ENCODE data around the gene RAB31.

The RAB31 gene

DNA sequence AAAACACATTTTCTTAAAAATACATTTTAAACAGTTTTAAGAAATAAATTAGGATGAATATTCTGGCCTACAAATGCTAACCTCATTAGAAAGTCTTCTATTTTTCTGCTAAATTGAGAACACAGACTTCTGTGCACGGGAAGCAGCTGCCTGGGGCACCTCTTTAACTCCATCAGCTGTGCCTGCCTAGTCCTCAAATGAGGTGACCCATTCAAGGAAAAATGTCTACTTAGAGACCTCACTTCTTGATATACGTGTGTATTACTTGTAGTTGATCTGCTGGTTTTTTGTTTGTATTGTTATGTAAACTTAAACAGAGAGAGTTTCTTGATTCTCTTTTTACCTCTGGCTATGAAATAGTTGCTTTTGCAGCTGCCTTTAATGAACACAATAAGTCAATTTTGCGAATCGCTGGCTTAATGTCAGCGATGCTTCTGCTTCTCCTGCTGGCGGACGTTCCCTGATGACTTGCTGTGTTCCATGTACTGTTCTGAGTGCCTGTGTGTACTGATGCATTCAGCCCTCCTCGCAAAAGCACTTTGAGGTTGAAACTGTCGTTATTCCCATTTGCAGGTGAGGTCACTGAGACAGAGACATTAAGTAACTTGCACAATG is 88.9 kb downstream of the RAB31 start:
- no peak for DNase-seq

DNA sequence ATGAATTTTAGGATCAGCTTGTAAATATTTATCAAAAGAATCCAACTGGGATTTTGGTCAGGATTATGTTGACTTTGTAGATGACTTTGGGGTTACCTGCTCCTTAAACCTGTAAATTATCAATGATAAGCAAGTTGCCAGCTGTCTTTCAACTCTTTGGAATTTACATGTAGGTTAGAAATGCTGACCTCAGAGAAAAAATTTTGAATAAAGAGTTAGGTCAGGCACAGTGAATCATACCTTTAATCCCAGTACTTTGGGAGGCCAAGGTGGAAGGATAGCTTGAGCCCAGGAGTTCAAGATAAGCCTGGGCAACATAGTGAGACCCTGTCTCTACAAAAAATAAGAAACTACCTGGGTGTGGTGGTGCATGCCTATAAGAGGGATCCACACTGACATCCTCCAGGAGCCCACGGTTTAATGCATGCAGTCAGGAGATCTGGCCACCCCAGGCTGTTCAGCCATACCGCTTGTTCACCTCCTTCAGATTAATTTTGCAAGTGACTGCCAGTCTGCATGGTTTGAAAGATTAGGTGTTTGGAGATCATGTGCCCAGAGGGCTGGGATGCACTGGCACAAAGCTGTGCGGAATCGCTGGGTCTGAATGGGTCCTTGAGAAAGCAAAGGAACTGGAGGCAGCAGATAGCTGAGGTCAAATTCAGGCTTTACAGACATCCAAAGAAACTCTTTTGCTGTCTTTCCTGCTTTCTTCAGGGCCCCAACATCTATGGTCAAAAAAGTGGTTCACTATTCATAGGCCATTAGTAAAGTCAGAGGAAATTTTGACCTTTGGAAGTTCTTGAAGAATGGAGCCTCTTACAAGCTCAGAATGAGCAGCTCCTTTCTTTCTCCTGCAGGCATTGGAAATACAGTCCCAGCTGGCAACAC is 94.3 kb downstream of the RAB31 start:
- no peak for DNase-seq

DNA sequence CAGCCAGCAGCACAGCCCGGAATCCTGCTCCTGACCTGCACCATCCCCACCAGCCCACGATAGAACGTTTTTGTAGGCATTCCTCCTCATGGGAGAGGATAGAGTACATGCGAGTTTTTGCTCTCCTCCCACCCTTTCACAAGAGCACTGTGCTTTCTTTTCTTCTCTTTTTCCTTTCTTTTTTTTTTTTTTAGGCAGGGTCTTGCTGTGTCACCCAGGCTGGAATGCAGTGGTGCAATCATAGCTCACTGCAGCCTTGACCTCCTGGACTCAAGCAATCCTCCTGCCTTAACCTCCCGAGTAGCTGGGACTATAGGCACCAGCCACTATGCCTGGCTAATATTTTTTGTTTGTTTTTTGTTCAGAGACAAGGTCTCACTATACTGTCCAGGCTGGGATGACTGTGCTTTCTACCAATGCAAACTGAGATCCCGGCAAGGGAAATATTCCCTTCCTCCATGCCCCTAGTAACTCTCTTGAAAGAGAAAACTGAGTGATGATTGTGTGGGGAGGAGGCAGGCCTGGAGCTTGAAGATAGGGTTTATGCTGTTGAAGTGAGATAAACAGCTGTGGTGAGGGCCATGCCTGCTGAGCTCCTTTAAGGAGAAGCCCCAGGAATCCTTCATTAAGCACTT is 95.1 kb downstream of the RAB31 start:
- no peak for DNase-seq

DNA sequence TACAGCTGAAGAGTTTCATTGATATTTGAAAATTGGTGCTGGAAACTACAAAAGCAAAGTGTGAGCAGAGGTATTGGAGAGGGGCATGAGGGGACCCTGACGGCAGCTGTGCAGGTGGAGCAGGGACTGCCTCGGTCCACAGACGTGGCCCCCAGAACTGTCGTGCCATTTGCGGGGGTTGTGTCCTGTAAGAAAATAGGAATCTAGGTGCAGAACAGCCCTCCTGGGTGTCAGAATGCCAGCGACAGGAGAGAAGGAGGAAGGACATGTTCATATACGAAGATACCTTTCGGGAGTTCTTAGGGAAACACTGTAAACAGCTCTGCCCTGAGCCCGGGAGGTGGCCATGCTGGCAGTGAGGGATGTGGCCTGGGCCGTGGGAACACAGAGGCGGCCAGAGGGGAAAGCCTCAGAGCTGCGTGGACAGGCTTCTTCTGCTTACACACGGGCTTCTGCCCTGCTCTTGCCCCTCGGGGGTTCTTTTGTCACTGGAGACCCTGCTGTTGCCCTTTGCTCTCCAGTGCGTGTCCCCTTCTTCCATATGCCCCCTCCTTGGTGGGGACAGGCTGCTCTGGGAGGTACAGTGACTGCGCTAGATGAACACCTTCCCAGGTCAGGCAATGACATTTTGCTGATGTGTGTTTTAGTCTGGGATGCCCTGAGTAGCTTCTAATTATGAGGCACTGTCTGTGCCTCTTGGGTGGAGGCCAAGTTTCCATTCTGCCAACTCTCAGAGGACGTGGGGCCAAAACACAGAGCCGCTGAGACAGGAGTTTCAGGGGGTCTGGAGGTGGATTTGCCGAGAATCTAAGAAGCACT is 95.8 kb downstream of the RAB31 start:
- no peak for DNase-seq

DNA sequence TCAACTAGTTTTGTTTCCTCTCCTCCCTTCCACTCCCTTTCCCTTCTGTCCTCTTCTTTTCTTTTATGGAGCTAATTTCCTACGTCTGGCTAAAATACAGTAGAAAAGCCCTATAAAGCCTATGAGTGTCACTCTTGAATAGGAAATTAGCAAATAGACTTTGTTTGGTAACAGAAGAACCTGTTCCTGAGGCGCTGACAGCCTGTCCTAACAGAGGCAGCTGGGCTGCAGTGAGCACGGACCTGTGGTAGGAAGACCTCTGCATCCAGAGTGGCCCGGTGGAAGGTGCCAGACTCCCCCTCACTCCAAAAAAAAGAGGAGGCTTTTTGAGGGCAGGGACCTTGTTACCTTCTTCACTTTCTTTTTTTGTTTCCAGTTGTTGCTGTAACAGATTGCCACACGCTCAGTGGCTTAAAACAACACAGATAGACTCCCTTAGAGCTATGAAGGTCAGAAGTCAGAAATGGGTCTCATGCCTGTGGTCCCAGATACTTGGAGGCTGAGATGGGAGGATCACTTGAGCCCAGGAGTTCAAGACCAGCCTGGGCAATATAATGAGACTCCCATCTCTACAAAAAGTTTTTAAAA is 96.5 kb downstream of the RAB31 start:
- DNase-seq: no peak

DNA sequence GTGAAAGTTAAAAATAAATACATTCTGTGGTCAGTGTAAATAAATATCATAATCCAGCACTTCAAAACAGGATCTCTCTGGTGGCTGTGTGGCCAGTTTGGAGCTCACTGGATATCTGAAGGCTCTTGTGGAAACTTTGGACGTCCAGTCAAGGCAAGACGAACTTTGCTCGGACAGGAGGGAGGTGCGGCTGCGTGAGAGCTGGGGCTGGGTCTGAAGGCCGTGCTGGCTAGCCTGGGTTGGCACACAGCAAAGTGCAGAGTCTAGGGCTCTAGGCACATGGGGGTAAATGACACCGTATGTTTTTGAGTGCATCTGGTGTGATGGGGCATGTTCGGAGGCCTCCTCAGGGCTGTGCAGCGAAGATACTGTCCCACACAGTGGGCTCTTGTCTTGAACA is 98.8 kb downstream of the RAB31 start:
- no peak for DNase-seq

DNA sequence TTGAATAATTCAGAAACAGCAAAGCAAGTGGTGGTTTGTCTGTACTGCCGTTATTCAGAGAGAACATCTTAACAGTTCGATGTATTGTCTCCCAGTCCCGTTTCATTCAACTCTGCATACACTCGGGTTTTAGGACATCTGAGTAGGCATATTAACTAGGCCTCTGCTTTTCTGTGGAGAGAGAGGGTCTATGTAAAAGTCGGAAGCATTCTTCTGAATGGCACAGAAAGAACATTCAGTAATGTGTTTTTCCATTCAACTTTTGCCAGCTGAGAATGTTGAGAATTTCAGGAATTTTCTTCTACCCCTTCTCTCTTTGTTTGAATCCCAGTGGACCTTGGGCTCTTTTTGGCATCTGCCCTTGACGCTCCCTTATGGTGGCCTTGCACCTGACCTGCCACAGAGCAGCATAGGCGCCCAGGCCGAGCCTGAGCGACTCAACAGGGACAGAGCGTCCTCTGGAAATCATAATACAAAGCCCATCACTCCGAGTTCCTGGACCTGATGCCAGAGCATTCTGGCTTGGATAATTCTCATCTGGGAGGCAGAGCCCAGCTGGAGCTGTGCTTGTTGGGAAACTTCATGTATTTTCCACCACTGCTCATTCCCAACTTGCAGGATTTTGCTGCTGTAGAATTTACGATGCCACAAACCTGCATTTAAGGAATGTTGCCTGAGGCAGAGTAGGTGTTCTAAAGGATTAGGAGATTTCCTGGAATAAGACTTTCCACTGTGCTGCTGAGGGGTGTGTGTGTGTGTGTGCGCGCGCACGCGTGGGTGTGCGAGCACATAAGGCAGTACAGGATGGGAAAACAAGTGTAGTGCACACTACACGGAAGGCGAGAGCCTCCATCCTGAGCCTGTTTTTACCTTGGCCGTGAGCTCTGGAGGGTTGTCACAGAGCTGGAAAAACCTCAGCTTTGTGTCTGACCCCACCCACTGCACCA is 100.5 kb downstream of the RAB31 start:
- no peak for DNase-seq

DNA sequence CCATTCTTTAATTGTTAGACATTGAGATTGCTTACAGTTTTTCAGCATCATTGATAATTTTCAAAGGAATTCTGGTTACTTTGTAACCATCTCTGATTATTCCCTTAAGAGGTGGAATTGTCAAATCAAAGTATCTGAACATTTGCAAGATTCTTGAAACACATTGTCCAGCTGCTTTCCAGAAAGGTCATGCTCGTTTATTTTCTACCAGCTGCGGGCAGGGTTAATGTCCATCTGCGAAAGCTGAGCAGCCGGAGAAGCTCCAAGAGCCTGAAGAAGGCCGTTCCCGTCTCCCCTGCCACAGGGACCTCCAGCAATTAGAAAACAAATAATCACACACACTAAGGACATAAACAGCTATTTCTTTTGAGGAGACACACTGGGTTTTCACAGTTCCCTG is 101.6 kb downstream of the RAB31 start:
- no peak for DNase-seq

DNA sequence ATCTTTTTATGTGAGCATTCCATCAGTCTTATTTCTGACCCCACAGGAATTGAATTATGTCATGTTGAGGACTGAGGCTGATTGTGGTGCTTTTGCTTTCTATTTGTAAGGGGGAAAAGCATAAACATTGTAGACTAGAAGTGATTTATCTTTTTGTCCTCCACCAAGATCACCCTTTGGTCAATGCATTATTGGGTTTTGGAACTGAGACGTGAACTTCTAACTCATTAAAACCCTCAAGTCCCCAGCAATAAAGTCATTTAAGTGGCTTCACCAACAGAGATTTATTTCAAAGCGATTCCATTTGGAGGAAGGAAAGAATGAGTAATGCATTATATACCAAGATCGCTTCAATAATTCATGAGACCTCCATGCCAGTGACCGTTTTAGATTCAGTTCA is 102.2 kb downstream of the RAB31 start:
- no peak for DNase-seq

DNA sequence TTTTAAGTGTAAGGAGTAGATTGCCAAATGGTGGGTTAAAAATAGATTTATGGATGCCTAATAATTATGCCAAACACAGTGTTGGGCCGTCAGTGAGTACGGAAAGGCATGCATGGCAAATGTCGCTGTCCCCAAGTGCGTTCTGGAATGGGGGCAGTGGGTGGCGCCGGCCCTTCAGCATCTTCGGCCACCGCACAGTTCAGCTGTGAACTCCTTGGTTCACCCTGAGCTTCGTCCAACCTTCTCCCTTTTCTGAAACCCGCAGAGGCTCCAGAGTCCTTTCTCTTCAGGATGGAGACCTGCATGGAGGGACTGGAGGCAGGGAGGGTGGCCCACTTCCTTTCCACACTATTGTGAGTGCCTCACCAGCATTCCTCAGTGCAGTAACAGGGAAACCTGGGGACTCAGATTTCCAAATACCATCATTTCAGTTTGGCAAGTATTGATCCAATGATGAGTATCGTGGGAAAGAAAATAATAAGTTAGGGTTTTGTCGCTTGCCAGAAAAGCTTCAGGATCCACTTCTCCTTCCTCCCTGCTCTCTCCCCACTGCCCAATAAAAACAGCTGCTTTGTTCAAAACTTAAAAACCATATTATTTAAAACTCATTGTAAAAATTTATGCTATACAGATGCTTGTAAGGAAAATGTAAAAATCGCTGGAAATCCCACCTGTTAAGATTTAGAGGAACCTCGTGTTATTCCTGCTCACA is 103.0 kb downstream of the RAB31 start:
- no peak for DNase-seq

DNA sequence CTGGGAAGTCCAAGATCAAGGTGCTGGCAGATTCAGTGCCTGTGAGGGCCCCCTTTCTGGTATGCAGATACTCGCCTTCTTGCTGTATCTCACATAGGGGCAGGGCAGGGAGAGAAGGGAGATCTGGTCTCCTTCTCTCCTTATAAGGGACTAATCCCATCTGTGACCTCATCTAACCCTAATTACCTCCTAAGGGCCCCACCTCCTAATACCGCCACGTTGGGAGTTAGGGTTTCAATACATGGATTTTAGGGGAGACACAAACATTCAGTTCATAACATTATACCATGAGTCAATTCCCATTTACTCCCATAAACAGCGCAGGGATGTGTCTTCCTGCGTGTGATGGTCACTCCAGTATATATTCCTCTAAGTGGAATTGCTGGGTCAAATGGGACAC is 103.9 kb downstream of the RAB31 start:
- DNase-seq: no peak

DNA sequence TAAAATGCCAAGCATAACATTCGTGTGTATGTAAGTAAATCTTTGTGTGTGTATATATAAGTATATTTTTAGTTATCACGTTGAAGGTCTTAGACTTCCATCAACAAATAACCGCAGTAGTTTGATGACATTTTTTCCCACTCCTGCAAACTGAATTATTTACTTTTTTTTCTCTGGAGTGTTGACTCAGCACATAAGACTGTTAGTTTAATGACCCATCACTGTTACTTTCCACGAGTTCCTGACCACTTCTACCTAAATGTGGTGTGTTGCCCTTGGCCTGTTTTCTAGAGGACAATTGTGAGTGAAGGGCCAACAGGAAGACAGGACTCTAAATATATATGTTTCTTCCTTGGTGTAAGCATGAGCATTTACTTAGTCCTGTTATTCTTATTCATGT is 106.3 kb downstream of the RAB31 start:
- DNase-seq: no peak

DNA sequence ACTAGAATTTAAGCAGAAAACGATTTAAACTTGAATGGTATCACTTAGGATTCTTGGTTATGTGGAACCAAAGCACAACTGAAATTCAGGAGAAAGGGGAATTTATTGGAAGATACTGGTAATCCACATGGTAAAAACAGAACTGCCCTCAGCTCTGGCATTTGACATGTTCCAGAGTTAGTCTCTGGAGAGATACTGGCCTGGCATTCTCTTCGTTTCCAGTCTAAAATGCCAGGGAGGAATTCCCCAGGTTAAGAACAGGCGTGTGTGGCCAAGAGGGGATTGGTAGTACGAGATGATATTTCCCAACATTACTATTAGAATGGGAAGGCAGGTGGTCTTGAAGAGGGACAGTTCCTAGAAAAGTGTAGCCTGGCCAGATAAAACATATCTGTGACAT is 109.2 kb downstream of the RAB31 start:
- DNase-seq: no peak

DNA sequence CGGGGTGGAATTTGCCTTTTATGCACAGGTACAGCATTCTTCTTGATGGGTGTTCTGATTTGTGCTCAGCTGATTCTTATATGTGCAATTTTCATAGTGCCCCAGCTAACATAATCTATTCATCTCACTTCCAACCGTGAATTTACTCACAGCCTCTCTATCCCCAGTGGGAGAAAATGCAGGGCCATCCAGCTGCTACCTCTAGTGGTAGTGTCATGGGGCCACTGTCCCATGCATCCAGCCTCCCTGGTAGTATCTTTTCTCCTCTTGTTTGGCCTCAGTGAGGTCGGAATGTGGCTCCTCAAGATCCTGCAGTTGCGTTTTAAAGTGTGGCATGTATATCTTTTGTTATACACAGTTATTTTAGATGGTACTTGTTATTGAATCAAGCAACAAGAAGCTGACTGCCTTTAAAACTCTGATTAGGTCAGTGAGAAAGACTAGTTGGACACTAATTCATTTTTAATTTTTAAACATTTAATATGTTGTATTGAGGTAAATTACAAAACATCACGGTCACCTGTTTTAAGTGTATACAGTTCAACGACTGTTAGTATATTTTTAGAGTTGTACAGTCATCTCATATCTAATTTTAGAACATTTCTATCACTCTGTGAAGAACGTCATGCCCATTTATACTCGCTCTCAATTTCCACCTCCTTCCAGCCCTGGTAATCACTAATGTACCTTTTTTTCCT is 109.8 kb downstream of the RAB31 start:
- DNase-seq: no peak

DNA sequence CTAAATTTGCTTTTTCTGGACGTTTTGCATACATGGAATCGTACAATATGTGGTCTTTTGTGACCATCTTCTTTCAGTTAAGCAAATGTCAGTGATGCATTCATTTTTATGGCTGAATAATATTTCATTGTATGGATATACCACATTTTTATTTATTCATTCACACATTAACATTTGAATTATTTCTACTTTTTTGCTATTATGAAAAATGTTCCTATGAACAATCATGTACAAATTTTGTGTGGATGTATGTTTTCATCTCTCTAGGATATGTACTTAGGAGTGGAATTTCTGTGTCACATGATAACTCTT is 110.3 kb downstream of the RAB31 start:
- DNase-seq: no peak

DNA sequence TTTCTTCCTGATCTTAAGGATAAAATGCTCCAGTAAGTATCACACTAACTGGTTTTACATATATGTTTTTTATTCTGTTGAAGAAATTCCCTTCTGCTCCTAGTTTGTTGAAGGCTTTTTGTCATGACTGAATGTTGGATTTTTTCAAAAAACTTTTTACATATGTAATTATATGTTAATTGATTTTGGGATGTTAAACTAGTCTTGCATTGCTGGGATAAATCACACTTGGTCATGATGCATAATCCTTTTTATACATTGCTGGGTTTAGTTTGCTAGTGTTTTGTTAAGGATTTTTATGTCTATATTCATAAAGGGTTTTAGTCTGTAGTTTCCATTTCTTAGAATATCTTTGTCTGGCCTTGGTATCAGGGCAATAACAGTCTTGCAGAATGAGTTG is 112.0 kb downstream of the RAB31 start:
- no peak for DNase-seq

DNA sequence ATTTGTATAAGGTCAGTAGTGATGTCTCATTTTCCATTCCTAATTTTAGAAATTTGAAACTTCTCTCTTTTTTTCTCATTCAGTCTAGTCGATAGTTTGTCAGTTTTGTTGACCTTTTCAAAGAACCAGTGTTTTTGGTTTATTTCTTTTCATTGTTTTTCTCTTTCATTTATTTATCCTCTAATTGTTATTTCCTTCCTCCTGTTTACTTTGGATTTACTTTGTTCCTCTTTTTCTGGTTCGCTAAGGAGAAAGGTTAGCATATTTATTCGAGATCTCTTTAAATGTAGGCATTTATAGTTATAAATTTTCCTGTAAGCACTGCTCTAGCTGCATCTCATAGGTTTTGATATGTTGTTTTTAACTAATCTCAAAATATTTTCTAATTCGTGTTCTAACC is 112.6 kb downstream of the RAB31 start:
- DNase-seq: no peak

DNA sequence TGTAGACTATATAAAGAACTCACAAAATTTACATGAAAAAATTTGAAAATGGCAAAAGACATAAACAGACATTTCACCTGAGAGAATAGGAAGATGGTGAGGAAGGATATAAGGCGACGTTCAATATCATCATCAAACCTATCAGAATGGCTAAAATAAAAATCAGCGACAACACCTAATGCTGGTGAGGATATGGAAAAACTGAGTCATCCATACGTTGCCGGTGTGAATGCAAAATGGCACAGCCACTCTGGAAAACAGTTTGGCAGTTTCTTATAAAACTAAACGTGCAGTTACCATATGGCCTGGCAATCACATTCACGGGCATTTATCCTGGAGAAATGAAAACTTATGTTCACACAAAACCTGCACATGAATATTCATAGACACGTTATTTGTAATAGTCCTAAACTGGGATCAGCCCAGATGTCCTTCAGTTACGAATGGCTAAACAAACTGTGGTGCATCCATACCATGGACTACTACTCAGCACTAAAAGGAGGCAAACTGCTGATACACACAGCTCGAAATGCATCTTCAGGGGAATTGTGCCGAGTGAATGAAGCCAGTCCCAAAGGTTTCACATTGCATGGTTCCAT is 114.6 kb downstream of the RAB31 start:
- no peak for DNase-seq

DNA sequence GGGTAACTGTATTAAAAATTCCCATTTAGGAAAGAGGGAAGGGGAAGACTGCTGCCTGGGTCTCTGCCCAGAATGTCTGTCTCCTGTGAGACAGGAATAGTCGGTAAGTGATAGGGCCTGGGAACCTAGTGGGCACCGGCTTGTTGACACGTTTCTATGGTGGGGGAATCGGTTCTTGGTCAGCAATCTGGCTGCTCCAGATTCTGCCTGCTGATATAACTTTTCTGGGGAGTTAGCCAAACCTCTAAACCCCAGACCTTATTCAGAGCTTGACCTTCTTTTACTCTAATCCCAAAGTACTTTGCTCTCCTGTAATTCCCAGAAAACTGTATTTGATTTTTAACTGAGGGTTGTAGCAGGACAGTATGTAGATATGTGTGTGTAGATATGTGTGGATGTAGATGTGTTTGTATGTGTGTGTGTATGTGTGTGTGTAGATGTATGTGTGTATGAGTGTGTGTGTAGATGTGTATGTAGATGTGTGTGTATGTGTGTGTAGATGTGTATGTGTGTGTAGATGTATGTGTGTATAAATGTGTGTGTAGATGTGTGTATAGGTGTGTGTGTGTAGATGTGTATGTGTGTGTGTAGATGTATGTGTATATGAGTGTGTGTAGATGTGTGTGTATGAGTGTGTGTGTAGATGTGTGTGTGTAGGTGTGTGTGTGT is 115.8 kb downstream of the RAB31 start:
- DNase-seq: no peak

DNA sequence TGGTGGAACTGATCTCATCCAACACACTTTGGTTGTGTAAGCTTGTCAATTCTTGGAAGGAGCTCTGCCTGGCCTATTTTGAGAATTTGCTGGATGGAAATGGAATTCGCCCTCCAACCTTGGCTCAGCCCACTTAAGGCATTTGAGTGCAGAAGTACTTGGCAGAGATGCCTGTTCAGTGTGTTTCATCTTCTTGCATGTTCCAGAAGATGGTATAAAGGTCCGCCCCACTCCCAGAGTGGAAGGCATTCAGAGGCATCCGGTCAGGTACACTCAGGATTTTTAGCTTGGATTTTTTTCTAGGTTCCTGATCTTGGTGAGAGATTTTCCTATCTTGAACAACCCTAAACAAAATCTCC is 116.4 kb downstream of the RAB31 start:
- DNase-seq: no peak

All from NCI-H524 treated with DMSO at 0.1 percent for 48 hours (cell line).